Measurements from ENCODE around the gene NEK11. TPM values are rescaled to one million over a fixed set of nuclear protein-coding genes. Genes with fewer than 3 reads are reported as not detected.

The NEK11 gene
- total and polyA plus RNA-seq, 9 of the 15 experiments (the other 6 are each of a cell fraction or from before 2014, with no cell fraction given) = 0.28 to 1.5 (median 0.87) TPM

DNA sequence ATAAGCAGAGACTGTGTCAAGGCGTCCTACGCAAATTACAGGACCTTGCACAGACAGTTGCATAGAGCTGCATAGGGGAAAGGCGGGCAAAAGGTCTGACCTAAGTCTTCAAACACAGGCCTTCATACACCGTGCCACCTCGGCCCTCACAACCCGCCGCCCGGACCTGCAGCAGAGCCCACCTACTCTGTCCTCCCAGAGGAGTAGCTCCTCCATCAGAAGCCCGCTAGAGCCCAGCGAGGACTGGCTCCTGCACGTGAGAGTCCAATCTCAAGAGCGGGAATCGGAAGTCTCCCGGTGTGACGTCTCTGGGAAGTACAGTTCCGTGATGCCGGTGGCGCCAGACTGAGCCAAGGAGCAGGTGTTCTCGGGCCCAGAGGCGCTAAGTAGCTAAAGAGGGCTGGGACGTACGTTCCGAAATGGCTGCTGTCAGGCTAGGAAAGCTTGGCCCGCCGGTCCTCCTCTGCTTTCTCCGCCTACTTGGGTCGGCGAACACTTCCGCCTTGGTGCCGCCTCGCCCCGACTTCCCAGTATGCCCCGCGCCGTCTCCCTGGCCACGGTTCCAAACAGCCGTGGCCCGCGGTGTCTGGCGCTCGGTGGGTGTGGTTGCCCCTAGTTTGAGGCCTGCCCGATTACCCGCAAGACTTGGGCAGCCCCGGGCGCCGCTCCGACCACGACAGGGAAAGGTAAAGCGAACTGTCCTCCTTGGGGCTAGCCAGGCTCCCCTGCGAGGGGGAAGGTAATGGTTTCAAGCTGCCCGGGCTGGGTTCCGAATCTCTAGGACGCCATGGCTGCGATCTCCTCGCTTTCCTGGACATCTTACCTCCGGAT is at the start of gene NEK11, which contains the start of gene ASTE1 (continued):
- TF ChIP-seq, protein P1, sequence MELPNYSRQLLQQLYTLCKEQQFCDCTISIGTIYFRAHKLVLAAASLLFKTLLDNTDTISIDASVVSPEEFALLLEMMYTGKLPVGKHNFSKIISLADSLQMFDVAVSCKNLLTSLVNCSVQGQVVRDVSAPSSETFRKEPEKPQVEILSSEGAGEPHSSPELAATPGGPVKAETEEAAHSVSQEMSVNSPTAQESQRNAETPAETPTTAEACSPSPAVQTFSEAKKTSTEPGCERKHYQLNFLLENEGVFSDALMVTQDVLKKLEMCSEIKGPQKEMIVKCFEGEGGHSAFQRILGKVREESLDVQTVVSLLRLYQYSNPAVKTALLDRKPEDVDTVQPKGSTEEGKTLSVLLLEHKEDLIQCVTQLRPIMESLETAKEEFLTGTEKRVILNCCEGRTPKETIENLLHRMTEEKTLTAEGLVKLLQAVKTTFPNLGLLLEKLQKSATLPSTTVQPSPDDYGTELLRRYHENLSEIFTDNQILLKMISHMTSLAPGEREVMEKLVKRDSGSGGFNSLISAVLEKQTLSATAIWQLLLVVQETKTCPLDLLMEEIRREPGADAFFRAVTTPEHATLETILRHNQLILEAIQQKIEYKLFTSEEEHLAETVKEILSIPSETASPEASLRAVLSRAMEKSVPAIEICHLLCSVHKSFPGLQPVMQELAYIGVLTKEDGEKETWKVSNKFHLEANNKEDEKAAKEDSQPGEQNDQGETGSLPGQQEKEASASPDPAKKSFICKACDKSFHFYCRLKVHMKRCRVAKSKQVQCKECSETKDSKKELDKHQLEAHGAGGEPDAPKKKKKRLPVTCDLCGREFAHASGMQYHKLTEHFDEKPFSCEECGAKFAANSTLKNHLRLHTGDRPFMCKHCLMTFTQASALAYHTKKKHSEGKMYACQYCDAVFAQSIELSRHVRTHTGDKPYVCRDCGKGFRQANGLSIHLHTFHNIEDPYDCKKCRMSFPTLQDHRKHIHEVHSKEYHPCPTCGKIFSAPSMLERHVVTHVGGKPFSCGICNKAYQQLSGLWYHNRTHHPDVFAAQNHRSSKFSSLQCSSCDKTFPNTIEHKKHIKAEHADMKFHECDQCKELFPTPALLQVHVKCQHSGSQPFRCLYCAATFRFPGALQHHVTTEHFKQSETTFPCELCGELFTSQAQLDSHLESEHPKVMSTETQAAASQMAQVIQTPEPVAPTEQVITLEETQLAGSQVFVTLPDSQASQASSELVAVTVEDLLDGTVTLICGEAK (IDR thresholded peaks at IDR 0.05) = peak; percentile 87
- TF ChIP-seq, protein P1 (CRISPR knock-in tag; IDR thresholded peaks at IDR 0.05) = no peak
- TF ChIP-seq, protein P2, sequence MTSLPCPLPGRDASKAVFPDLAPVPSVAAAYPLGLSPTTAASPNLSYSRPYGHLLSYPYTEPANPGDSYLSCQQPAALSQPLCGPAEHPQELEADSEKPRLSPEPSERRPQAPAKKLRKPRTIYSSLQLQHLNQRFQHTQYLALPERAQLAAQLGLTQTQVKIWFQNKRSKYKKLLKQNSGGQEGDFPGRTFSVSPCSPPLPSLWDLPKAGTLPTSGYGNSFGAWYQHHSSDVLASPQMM (CRISPR knock-in tag; IDR thresholded peaks at IDR 0.05) = no peak
- no peak for TF ChIP-seq BCOR (IDR thresholded peaks at IDR 0.05)
- no peak for TF ChIP-seq BDP1 (IDR thresholded peaks at IDR 0.05; ENCODE audit: insufficient read depth, insufficient read length)
- no peak for TF ChIP-seq ESRRB (CRISPR knock-in tag; IDR thresholded peaks at IDR 0.05; ENCODE audit: borderline replicate concordance)
- TF ChIP-seq PURB (CRISPR knock-in tag; IDR thresholded peaks at IDR 0.05; ENCODE audit: low read depth) = no peak
- no peak for TF ChIP-seq FOXA1 (IDR thresholded peaks at IDR 0.05; ENCODE audit: borderline replicate concordance)
- TF ChIP-seq, protein P3, sequence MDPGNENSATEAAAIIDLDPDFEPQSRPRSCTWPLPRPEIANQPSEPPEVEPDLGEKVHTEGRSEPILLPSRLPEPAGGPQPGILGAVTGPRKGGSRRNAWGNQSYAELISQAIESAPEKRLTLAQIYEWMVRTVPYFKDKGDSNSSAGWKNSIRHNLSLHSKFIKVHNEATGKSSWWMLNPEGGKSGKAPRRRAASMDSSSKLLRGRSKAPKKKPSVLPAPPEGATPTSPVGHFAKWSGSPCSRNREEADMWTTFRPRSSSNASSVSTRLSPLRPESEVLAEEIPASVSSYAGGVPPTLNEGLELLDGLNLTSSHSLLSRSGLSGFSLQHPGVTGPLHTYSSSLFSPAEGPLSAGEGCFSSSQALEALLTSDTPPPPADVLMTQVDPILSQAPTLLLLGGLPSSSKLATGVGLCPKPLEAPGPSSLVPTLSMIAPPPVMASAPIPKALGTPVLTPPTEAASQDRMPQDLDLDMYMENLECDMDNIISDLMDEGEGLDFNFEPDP (CRISPR knock-in tag; IDR thresholded peaks at IDR 0.05) = no peak
- no peak for TF ChIP-seq TCF7 (IDR thresholded peaks at IDR 0.05; ENCODE audit: borderline replicate concordance)
- 0 out of 4 replicates have a peak, but pooled peaks of 1 of the 2 experiments have one; percentile 29 for TF ChIP-seq MAZ (CRISPR knock-in tag; conservative IDR thresholded peaks at IDR 0.05 in 1 of 2, IDR thresholded peaks at IDR 0.05 in 1 of 2)
- TF ChIP-seq ZNF780A (CRISPR knock-in tag; IDR thresholded peaks at IDR 0.05) = no peak
- TF ChIP-seq GATAD2B (IDR thresholded peaks at IDR 0.05; ENCODE audit: borderline replicate concordance) = no peak
- TF ChIP-seq, protein P4, sequence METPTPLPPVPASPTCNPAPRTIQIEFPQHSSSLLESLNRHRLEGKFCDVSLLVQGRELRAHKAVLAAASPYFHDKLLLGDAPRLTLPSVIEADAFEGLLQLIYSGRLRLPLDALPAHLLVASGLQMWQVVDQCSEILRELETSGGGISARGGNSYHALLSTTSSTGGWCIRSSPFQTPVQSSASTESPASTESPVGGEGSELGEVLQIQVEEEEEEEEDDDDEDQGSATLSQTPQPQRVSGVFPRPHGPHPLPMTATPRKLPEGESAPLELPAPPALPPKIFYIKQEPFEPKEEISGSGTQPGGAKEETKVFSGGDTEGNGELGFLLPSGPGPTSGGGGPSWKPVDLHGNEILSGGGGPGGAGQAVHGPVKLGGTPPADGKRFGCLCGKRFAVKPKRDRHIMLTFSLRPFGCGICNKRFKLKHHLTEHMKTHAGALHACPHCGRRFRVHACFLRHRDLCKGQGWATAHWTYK (CRISPR knock-in tag; IDR thresholded peaks at IDR 0.05) = peak; percentile 82; the same call in 1 of the 2 replicates
- TF ChIP-seq POLR2H (tag; IDR thresholded peaks at IDR 0.05; ENCODE audit: low read depth) = no peak
- peak; percentile 87 for TF ChIP-seq FOXJ3 (CRISPR knock-in tag; IDR thresholded peaks at IDR 0.05)
